DND-41 (cell line): Measurements from ENCODE around the gene IL4.

Experiments
- CTCF ChIP-seq: IDR thresholded peaks from 2 replicates; pipeline ENCODE4 v1.5.1; 2012; ENCODE audit warnings: borderline replicate concordance, low read length, moderate library complexity, mild to moderate bottlenecking; ENCODE audit not compliant: poor library complexity, severe bottlenecking; ENCODE audit errors: extremely low read depth
- EZH2 ChIP-seq: IDR thresholded peaks from 3 replicates; pipeline ENCODE4 v1.6.1; 2012; ENCODE audit warnings: borderline replicate concordance, low read depth, mild to moderate bottlenecking, moderate library complexity, low read length, inconsistent platforms; ENCODE audit not compliant: severe bottlenecking

GRCh38 chr5:132664696-132665209, 9.0 kb upstream of the IL4 start:
- no peak for TF ChIP-seq CTCF
- no peak for TF ChIP-seq EZH2
